Measurements from ENCODE around the gene KDR.

Gene KDR

GRCh38 chr4:55033296-55033695 is 92.1 kb downstream of the KDR start:
- no peak overlapping the region for H3K9ac ChIP-seq (ENCODE audit: low read depth in 1 of 2, low read length in 2 of 2)
- no peaks in the 10 kb centered on the region for H3K27me3 ChIP-seq (ENCODE audit: control insufficient read depth in 1 of 2, insufficient read depth in 2 of 2, low read length in 2 of 2)
- H3K4me3 ChIP-seq (ENCODE audit: low read depth in 1 of 2, low read length in 2 of 2) = no peak overlapping the region
- H3K27ac ChIP-seq (ENCODE audit: low read depth, low read length) = no peak overlapping the region
- H3K36me3 ChIP-seq (ENCODE audit: control insufficient read depth in 1 of 2, insufficient read depth in 2 of 2, low read length in 2 of 2) = no peaks in the 10 kb centered on the region
- no peaks in the 10 kb centered on the region for H3K9me3 ChIP-seq (ENCODE audit: control insufficient read depth in 1 of 2, low read length in 2 of 2)
- peaks cover 11 to 12% of the 10 kb centered on the region in 2 donors for H3K4me1 ChIP-seq (ENCODE audit: control insufficient read depth in 1 of 2, insufficient read depth in 2 of 2, low read length in 2 of 2)

DNA sequence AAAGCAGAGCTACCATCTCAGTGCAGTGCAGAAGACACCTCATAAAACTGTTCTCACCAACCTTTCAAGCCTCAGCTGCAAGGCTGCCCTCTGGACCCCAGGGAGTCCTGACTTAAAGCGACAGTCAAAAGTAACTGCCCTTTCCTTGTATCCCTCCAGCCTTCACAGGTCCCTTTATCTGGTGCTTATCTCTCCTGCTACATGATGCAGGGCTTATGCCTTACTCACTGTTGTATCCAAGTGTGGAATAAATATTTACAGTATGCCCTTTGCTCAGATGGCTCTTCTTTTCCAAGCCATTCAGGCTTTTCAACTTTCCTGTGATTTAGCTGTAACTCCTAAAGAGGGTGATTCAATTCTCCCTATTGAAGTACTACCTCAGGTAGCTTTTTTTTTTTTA is 92.6 kb downstream of the KDR start:
- Histone ChIP-seq H3K27me3 (ENCODE audit: control insufficient read depth in 1 of 2, insufficient read depth in 2 of 2, low read length in 2 of 2) (no peaks in the 10 kb centered on the region), H3K9ac (ENCODE audit: low read depth in 1 of 2, low read length in 2 of 2) (no peak overlapping the region), H3K36me3 (ENCODE audit: control insufficient read depth in 1 of 2, insufficient read depth in 2 of 2, low read length in 2 of 2) (no peaks in the 10 kb centered on the region), H3K4me3 (ENCODE audit: low read depth in 1 of 2, low read length in 2 of 2) (no peak overlapping the region), H3K27ac (ENCODE audit: low read depth, low read length) (no peak overlapping the region), H3K9me3 (ENCODE audit: control insufficient read depth in 1 of 2, low read length in 2 of 2) (no peaks in the 10 kb centered on the region), H3K4me1 (ENCODE audit: control insufficient read depth in 1 of 2, insufficient read depth in 2 of 2, low read length in 2 of 2) (peaks cover 11 to 12% of the 10 kb centered on the region in 2 donors)

DNA sequence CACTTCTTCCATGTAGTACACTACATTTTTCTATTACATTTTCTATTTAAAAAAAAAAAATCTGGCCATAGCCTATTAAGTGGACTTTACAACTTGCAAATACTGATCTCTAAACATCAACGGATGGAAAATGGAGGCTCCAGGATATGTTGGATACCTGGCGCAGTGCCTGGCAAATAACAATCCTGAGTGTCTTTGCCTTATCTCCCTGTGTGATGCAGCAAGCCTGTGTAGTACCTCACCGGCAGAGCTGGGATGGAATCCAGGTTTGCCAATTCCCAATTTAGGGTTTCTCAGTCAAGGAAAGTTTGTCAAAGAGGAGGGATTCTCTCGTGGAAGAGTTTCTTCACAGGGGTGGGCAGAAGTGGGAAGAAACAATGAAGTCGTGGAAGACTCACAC is 93.2 kb downstream of the KDR start:
- Histone ChIP-seq H3K36me3 (ENCODE audit: control insufficient read depth in 1 of 2, insufficient read depth in 2 of 2, low read length in 2 of 2) (no peaks in the 10 kb centered on the region), H3K4me1 (ENCODE audit: control insufficient read depth in 1 of 2, insufficient read depth in 2 of 2, low read length in 2 of 2) (peaks cover 11 to 12% of the 10 kb centered on the region in 2 donors), H3K27ac (ENCODE audit: low read depth, low read length) (no peak overlapping the region), H3K9ac (ENCODE audit: low read depth in 1 of 2, low read length in 2 of 2) (no peak overlapping the region), H3K27me3 (ENCODE audit: control insufficient read depth in 1 of 2, insufficient read depth in 2 of 2, low read length in 2 of 2) (no peaks in the 10 kb centered on the region), H3K4me3 (ENCODE audit: low read depth in 1 of 2, low read length in 2 of 2) (no peak overlapping the region), H3K9me3 (ENCODE audit: control insufficient read depth in 1 of 2, low read length in 2 of 2) (no peaks in the 10 kb centered on the region)

DNA sequence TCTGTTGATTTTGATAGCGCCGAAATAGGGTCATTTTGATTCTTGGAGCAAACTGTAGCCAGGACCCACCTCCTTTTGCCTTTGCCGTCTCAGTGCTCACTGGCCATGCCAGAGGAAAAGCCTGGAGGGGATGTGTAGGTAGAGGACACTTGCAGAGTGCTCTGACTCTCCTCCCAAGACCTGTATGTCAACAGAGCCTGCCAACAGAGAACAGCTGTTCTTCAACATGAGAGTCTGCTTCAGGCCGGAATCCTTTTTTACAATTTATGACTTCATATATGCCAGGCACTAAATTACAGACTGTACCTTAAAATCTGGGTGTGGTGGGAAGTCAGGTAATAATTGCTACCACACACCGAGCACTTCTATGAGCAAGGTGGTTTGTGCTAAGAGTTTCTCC is 94.2 kb downstream of the KDR start:
- H3K9me3 ChIP-seq (ENCODE audit: control insufficient read depth in 1 of 2, low read length in 2 of 2) = no peaks in the 10 kb centered on the region
- H3K9ac ChIP-seq (ENCODE audit: low read depth in 1 of 2, low read length in 2 of 2) = no peak overlapping the region
- H3K27me3 ChIP-seq (ENCODE audit: control insufficient read depth in 1 of 2, insufficient read depth in 2 of 2, low read length in 2 of 2) = no peaks in the 10 kb centered on the region
- H3K27ac ChIP-seq (ENCODE audit: low read depth, low read length) = no peak overlapping the region
- peaks cover 11 to 12% of the 10 kb centered on the region in 2 donors for H3K4me1 ChIP-seq (ENCODE audit: control insufficient read depth in 1 of 2, insufficient read depth in 2 of 2, low read length in 2 of 2)
- no peak overlapping the region for H3K4me3 ChIP-seq (ENCODE audit: low read depth in 1 of 2, low read length in 2 of 2)
- H3K36me3 ChIP-seq (ENCODE audit: control insufficient read depth in 1 of 2, insufficient read depth in 2 of 2, low read length in 2 of 2) = no peaks in the 10 kb centered on the region

- Histone ChIP-seq H3K27me3 (ENCODE audit: control insufficient read depth in 1 of 2, insufficient read depth in 2 of 2, low read length in 2 of 2) (no peaks in the 10 kb centered on the region), H3K4me3 (ENCODE audit: low read depth in 1 of 2, low read length in 2 of 2) (no peak overlapping the region), H3K9me3 (ENCODE audit: control insufficient read depth in 1 of 2, low read length in 2 of 2) (no peaks in the 10 kb centered on the region), H3K4me1 (ENCODE audit: control insufficient read depth in 1 of 2, insufficient read depth in 2 of 2, low read length in 2 of 2) (peaks cover 11 to 12% of the 10 kb centered on the region in 2 donors), H3K36me3 (ENCODE audit: control insufficient read depth in 1 of 2, insufficient read depth in 2 of 2, low read length in 2 of 2) (no peaks in the 10 kb centered on the region), H3K9ac (ENCODE audit: low read depth in 1 of 2, low read length in 2 of 2) (no peak overlapping the region), H3K27ac (ENCODE audit: low read depth, low read length) (no peak overlapping the region)
Measured at GRCh38 chr4:55030589-55030988, 94.8 kb downstream of the KDR start.

- Histone ChIP-seq H3K9me3 (ENCODE audit: control insufficient read depth in 1 of 2, low read length in 2 of 2) (no peaks in the 10 kb centered on the region), H3K36me3 (ENCODE audit: control insufficient read depth in 1 of 2, insufficient read depth in 2 of 2, low read length in 2 of 2) (no peaks in the 10 kb centered on the region), H3K27ac (ENCODE audit: low read depth, low read length) (no peak overlapping the region), H3K9ac (ENCODE audit: low read depth in 1 of 2, low read length in 2 of 2) (no peak overlapping the region), H3K27me3 (ENCODE audit: control insufficient read depth in 1 of 2, insufficient read depth in 2 of 2, low read length in 2 of 2) (no peaks in the 10 kb centered on the region), H3K4me1 (ENCODE audit: control insufficient read depth in 1 of 2, insufficient read depth in 2 of 2, low read length in 2 of 2) (peaks cover 11 to 12% of the 10 kb centered on the region in 2 donors), H3K4me3 (ENCODE audit: low read depth in 1 of 2, low read length in 2 of 2) (no peak overlapping the region)
Measured at GRCh38 chr4:55029821-55030503, 95.4 kb downstream of the KDR start.

GRCh38 chr4:55029321-55029720 is 96.1 kb downstream of the KDR start:
- no peaks in the 10 kb centered on the region for H3K9me3 ChIP-seq (ENCODE audit: control insufficient read depth in 1 of 2, low read length in 2 of 2)
- H3K36me3 ChIP-seq (ENCODE audit: control insufficient read depth in 1 of 2, insufficient read depth in 2 of 2, low read length in 2 of 2) = no peaks in the 10 kb centered on the region
- H3K4me1 ChIP-seq (ENCODE audit: control insufficient read depth in 1 of 2, insufficient read depth in 2 of 2, low read length in 2 of 2) = peaks cover 11 to 12% of the 10 kb centered on the region in 2 donors
- no peak overlapping the region for H3K4me3 ChIP-seq (ENCODE audit: low read depth in 1 of 2, low read length in 2 of 2)
- H3K27me3 ChIP-seq (ENCODE audit: control insufficient read depth in 1 of 2, insufficient read depth in 2 of 2, low read length in 2 of 2) = no peaks in the 10 kb centered on the region
- no peak overlapping the region for H3K27ac ChIP-seq (ENCODE audit: low read depth, low read length)
- H3K9ac ChIP-seq (ENCODE audit: low read depth in 1 of 2, low read length in 2 of 2) = no peak overlapping the region

Measured in duodenal mucosa (tissue), 2 donors.